Measurements from ENCODE around the gene CD22.

- TF ChIP-seq EZH2 (IDR thresholded peaks at IDR 0.05; ENCODE audit: borderline replicate concordance, insufficient read depth, low read length, poor library complexity, severe bottlenecking) (no peak), POLR2AphosphoS5 (IDR thresholded peaks at IDR 0.05) (no peak), MXI1 (conservative IDR thresholded peaks at IDR 0.05; ENCODE audit: poor library complexity, severe bottlenecking) (no peak), TAF1 (IDR thresholded peaks at IDR 0.05; ENCODE audit: low read depth) (no peak)
- TF ChIP-seq, protein P1, sequence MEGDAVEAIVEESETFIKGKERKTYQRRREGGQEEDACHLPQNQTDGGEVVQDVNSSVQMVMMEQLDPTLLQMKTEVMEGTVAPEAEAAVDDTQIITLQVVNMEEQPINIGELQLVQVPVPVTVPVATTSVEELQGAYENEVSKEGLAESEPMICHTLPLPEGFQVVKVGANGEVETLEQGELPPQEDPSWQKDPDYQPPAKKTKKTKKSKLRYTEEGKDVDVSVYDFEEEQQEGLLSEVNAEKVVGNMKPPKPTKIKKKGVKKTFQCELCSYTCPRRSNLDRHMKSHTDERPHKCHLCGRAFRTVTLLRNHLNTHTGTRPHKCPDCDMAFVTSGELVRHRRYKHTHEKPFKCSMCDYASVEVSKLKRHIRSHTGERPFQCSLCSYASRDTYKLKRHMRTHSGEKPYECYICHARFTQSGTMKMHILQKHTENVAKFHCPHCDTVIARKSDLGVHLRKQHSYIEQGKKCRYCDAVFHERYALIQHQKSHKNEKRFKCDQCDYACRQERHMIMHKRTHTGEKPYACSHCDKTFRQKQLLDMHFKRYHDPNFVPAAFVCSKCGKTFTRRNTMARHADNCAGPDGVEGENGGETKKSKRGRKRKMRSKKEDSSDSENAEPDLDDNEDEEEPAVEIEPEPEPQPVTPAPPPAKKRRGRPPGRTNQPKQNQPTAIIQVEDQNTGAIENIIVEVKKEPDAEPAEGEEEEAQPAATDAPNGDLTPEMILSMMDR (IDR thresholded peaks at IDR 0.05; ENCODE audit: poor library complexity, severe bottlenecking): no peak
These were observed 41.7 kb downstream of the CD22 start, which contains the start of gene GPR42 for GRCh38 chr19:35370722-35371121.

Data from neural cell (in vitro differentiated cells).